Neural progenitor cell (in vitro differentiated cells): ENCODE measurements around the gene ITGAL.

ENCODE experiments used
- CTCF ChIP-seq: fragments of 200-600 bp; sonication (generic); IDR thresholded peaks from 2 replicates; pipeline ENCODE4 v1.5.1; 2017; ENCODE audit warnings: antibody characterized with exemption, mild to moderate bottlenecking
- EZH2 ChIP-seq: fragments of 200-600 bp; sonication (generic); IDR thresholded peaks from 2 replicates; pipeline ENCODE4 v1.6.1; 2017; ENCODE audit warnings: antibody characterized with exemption, mild to moderate bottlenecking, moderate library complexity
- EZH2phosphoT487 ChIP-seq: fragments of 200-600 bp; sonication (generic); IDR thresholded peaks from 2 replicates; pipeline ENCODE4 v1.6.1; 2017; ENCODE audit warnings: antibody characterized with exemption

DNA sequence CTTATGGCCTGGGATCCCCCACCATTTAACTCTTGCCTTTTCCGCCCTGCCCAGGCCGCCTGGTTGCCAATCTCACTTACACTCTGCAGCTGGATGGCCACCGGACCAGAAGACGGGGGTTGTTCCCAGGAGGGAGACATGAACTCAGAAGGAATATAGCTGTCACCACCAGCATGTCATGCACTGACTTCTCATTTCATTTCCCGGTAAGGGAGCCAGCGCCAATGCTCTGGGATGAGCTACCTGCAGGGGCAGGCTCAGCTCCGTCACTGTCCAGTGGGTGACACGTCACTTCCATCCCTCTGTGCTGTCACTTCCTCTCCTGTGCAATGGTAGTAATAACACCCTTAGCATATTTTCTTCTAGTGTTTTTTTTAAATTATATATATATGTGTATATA is 26.7 kb downstream of the ITGAL start:
- TF ChIP-seq CTCF (no peak), EZH2phosphoT487 (no peak), EZH2 (no peak)
